Retinal pigment epithelial cell (primary cell): ENCODE data around the gene MIGA2.

Experiments
- DNase-seq: peaks from one replicate; pipeline ENCODE4 v3.0.0-alpha.2; 2010; ENCODE audit warnings: low read depth
- H3K4me3 ChIP-seq: 2 replicates; pipeline ENCODE4 v1.5.1; 2011; ENCODE audit warnings: mild to moderate bottlenecking, low read length, control low read depth, moderate library complexity
- TF ChIP-seq, protein P1 (sequence below): conservative IDR thresholded peaks from 2 replicates; pipeline ENCODE4 v1.5.1; 2011; ENCODE audit warnings: low read depth, low read length, control low read depth, inconsistent platforms

MIGA2 gene

GRCh38 chr9:129080298-129080600, 43.8 kb downstream of the MIGA2 start:
- DNase-seq, result no peak
- peak overlapping the region; percentile 82 for H3K4me3 ChIP-seq
- TF ChIP-seq, protein P1, sequence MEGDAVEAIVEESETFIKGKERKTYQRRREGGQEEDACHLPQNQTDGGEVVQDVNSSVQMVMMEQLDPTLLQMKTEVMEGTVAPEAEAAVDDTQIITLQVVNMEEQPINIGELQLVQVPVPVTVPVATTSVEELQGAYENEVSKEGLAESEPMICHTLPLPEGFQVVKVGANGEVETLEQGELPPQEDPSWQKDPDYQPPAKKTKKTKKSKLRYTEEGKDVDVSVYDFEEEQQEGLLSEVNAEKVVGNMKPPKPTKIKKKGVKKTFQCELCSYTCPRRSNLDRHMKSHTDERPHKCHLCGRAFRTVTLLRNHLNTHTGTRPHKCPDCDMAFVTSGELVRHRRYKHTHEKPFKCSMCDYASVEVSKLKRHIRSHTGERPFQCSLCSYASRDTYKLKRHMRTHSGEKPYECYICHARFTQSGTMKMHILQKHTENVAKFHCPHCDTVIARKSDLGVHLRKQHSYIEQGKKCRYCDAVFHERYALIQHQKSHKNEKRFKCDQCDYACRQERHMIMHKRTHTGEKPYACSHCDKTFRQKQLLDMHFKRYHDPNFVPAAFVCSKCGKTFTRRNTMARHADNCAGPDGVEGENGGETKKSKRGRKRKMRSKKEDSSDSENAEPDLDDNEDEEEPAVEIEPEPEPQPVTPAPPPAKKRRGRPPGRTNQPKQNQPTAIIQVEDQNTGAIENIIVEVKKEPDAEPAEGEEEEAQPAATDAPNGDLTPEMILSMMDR, result no peak

DNA sequence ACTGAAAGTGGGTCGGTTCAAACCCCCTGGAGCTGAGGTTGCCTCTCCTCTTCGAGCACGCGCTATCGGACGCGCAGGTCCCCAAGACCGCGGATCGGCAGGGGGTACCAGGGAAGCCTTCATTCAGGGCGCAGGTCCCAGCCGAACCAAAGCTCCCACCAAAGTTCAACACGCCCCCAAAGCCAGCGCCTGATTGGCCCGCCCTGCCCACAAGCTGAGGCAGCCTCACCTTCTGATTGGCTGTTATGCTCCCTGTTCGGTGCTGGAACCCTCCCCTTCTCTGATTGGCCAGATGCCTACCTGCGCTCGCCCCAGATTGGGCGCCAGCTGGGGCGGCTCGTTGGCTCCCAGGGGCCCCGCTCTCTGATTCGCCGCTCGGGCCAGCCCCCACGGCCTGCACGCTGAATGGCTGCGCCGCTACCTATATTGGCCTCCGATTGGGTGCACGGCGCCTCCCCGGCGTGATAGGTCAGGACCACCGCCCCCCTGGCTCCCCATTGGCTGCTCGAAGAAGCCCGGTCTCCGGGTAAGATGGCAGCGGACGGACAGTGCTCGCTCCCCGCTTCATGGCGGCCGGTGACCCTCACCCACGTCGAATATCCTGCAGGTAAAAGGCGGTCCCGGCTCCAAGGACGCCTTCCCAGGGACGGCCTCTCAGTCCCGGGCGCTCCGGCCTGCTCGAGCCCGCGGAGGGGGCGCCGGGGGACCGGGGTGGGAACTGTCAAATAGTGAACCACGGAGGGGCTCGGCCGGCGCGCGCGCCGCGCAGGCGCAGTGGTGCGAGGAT, 44.4 kb downstream of the MIGA2 start, which contains the start of gene DOLPP1:
Gene DOLPP1, plus strand, starts transcription at position 511 of the 787 bp plus-strand sequence. Its CDS starts 21 bp downstream, at position 532.
- peak; percentile 98 for DNase-seq
- TF ChIP-seq, protein P1, result no peak
- peak within 1 kb of the TSS; percentile 84 for H3K4me3 ChIP-seq

GRCh38 chr9:129081388-129081904, 45.0 kb downstream of the MIGA2 start:
- no peak for DNase-seq
- H3K4me3 ChIP-seq, result peak overlapping the region; percentile 84
- TF ChIP-seq, protein P1, result no peak

DNA sequence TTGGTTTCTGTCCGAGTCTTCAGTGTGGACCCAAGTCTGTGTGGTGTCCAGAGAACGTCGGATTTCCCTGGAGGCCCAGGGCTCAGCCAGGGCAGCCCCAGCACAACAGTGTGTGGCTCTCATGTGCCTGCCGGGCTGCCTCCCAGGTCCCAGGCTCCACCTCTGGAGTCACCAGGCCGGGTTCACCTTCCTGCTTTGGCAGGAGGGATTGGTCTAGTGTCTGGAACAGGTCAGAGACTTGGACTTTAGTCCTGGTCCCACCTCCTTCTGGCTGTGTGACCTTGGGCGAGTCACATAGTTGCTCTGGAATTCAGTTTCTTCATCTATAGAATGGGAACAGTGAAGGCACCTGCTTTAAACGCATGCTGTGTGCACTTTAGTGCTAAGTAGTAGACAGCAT, 47.7 kb downstream of the MIGA2 start:
- TF ChIP-seq, protein P1, result no peak
- no peak for DNase-seq
- no peak overlapping the region for H3K4me3 ChIP-seq

- no peak for DNase-seq
- TF ChIP-seq, protein P1, result no peak
- H3K4me3 ChIP-seq, result no peak overlapping the region
Observed at GRCh38 chr9:129089246-129089645, 52.8 kb downstream of the MIGA2 start.

DNA sequence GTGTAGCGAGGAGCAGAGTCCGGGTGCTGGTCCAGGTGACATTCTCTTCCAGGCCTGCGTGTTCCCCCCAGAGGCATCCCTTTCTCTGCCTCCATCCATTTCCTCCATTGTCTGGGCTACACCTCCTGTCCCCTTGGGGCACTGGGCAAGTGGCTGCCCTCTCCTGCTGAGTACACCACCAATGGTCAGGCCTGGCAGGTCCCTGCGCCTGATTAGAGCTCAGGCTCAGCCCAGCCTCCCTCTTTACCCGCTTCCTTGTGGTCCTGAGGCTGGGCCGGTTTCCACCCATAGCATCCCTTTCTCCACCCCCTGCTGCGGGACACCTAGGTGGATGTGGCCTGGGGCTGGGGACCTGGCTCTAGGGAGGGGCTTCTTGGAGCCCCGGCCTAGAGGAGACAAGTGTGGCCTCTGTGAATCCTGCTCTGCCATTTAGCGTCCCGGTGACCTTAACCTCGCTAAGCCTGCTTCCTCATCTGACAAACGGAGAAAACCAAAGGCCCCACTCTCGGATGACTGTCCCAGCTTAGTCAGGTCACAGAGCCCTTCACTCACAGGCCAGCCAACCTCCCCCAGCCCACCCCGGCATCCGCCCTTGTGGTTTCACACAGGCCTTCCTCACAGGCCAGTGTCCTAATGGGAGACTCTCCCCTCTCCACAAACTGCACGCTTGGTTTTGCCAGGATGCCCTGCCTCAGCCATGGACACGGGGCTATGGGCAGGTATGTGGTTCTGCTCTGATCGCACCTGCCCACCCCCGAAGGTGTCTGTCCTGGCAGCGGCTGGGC, 57.4 kb downstream of the MIGA2 start:
- TF ChIP-seq, protein P1, result no peak
- no peak for DNase-seq
- H3K4me3 ChIP-seq, result no peak overlapping the region
